ENCODE measurements around the gene HES5. TPM values are rescaled to one million over a fixed set of nuclear protein-coding genes. Genes with fewer than 3 reads are reported as not detected.

HES5 gene
- total RNA-seq, 1 experiment from 2014 or later: 0.84 TPM

- no peaks in the 10 kb centered on the region for H3K9me3 ChIP-seq (ENCODE audit: low read length)
- peak overlapping the region; percentile 69 for H3K4me3 ChIP-seq (ENCODE audit: low read length)
- TSS peak; percentile 84 for BruUV-seq (replicated peaks)
- H3F3A ChIP-seq (ENCODE audit: low read length, unreplicated experiment): no peaks in the 10 kb centered on the region
- H4K20me1 ChIP-seq (ENCODE audit: low read length): no peaks in the 10 kb centered on the region
- H3K4me2 ChIP-seq (ENCODE audit: low read length): peak overlapping the region; percentile 90
- no peaks in the 10 kb centered on the region for H3K9me2 ChIP-seq (replicated peaks; ENCODE audit: low read length)
- H3K36me3 ChIP-seq (ENCODE audit: low read depth, low read length): no peaks in the 10 kb centered on the region
- TF ChIP-seq EZH2 (IDR thresholded peaks at IDR 0.05; ENCODE audit: low read length, unreplicated experiment): no peak
- no peak for TF ChIP-seq EZH2phosphoT487 (IDR thresholded peaks at IDR 0.05; ENCODE audit: borderline replicate concordance, low read length)
- TF ChIP-seq, protein P1, sequence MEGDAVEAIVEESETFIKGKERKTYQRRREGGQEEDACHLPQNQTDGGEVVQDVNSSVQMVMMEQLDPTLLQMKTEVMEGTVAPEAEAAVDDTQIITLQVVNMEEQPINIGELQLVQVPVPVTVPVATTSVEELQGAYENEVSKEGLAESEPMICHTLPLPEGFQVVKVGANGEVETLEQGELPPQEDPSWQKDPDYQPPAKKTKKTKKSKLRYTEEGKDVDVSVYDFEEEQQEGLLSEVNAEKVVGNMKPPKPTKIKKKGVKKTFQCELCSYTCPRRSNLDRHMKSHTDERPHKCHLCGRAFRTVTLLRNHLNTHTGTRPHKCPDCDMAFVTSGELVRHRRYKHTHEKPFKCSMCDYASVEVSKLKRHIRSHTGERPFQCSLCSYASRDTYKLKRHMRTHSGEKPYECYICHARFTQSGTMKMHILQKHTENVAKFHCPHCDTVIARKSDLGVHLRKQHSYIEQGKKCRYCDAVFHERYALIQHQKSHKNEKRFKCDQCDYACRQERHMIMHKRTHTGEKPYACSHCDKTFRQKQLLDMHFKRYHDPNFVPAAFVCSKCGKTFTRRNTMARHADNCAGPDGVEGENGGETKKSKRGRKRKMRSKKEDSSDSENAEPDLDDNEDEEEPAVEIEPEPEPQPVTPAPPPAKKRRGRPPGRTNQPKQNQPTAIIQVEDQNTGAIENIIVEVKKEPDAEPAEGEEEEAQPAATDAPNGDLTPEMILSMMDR (conservative IDR thresholded peaks at IDR 0.05; ENCODE audit: low read depth, low read length): no peak
- H3K27ac ChIP-seq (ENCODE audit: low read length): peak overlapping the region; percentile 64
- peaks cover 22% of the 10 kb centered on the region for H3K4me1 ChIP-seq (ENCODE audit: insufficient read depth, low read length)
- CTCF ChIA-PET: interaction anchor here (0.5 to 2.3 kb wide), 9 partner anchors 12 to 132 kb away, joined by 3 to 15 read pairs (median 4); partner anchors contain the start of gene PANK4
- DNase-seq: peak; percentile 98
- no peaks in the 10 kb centered on the region for H3K79me2 ChIP-seq (ENCODE audit: low read length)
- ATAC-seq: peak; percentile 70
- no peaks in the 10 kb centered on the region for H3K27me3 ChIP-seq (ENCODE audit: low read length)
- H3K9ac ChIP-seq (ENCODE audit: low read length): peak overlapping the region; percentile 78
- POLR2A ChIA-PET (ENCODE audit: unreplicated experiment): interaction anchor here (0.6 to 1.2 kb wide), 3 partner anchors 14 to 20 kb away, joined by 5 to 10 read pairs (median 8); partner anchors contain the start of gene PANK4
- intact Hi-C loops (cut with micrococcal nuclease): loop anchor here (1.0 to 5.0 kb wide), 6 partner anchors 20 to 354 kb away; partner anchors contain the start of genes FAAP20, PANK4 and PRXL2B
- peak overlapping the region; percentile 61 for H2AFZ ChIP-seq (ENCODE audit: low read length)
Measured at GRCh38 chr1:2546515-2547209, 16.6 kb upstream of the HES5 start.

- TF ChIP-seq, protein P1 (conservative IDR thresholded peaks at IDR 0.05; ENCODE audit: low read depth, low read length): no peak
- TF ChIP-seq EZH2 (IDR thresholded peaks at IDR 0.05; ENCODE audit: low read length, unreplicated experiment) (no peak), EZH2phosphoT487 (IDR thresholded peaks at IDR 0.05; ENCODE audit: borderline replicate concordance, low read length) (no peak)
- H3K9me2 ChIP-seq (replicated peaks; ENCODE audit: low read length): no peaks in the 10 kb centered on the region
- CTCF ChIA-PET: interaction anchor here (0.6 to 2.3 kb wide), 3 partner anchors 11 to 763 kb away, joined by 4 to 15 read pairs (median 4); partner anchors contain the start of gene PANK4
- H3K79me2 ChIP-seq (ENCODE audit: low read length): no peaks in the 10 kb centered on the region
- DNase-seq: peak; percentile 95
- H3F3A ChIP-seq (ENCODE audit: low read length, unreplicated experiment): no peaks in the 10 kb centered on the region
- H3K4me2 ChIP-seq (ENCODE audit: low read length): peak overlapping the region; percentile 90
- H3K36me3 ChIP-seq (ENCODE audit: low read depth, low read length): no peaks in the 10 kb centered on the region
- peak overlapping the region; percentile 81 for H2AFZ ChIP-seq (ENCODE audit: low read length)
- H3K9me3 ChIP-seq (ENCODE audit: low read length): no peaks in the 10 kb centered on the region
- H3K4me1 ChIP-seq (ENCODE audit: insufficient read depth, low read length): peaks cover 22% of the 10 kb centered on the region
- no TSS peak for BruUV-seq (replicated peaks)
- no peaks in the 10 kb centered on the region for H3K27me3 ChIP-seq (ENCODE audit: low read length)
- H4K20me1 ChIP-seq (ENCODE audit: low read length): no peaks in the 10 kb centered on the region
- POLR2A ChIA-PET (ENCODE audit: unreplicated experiment): interaction anchor here (0.6 to 1.2 kb wide), 2 partner anchors 13 to 20 kb away, joined by 5 to 8 read pairs; partner anchors contain the start of gene PANK4
- H3K27ac ChIP-seq (ENCODE audit: low read length): peak overlapping the region; percentile 64
- peak overlapping the region; percentile 69 for H3K4me3 ChIP-seq (ENCODE audit: low read length)
- intact Hi-C loops (cut with micrococcal nuclease): loop anchor here (2.0 to 5.0 kb wide), 3 partner anchors 41 to 354 kb away; partner anchors contain the start of genes FAAP20 and PRXL2B
- peak overlapping the region; percentile 78 for H3K9ac ChIP-seq (ENCODE audit: low read length)
- ATAC-seq: peak; percentile 64
Measured at GRCh38 chr1:2545754-2546514, 15.9 kb upstream of the HES5 start.
